Amygdala (tissue), 56 donors: ENCODE data around the gene CCDC148.
"Not testable (repeated sequence)": the region's sequence is repeated elsewhere in the genome, so short reads cannot be mapped to it uniquely, and the experiment has no call there.

Source experiments
- DNase-seq, 56 donors: peaks; one replicate each; lab custom pipeline; 2025; lab: John Stamatoyannopoulos, UW

The CCDC148 gene

DNA sequence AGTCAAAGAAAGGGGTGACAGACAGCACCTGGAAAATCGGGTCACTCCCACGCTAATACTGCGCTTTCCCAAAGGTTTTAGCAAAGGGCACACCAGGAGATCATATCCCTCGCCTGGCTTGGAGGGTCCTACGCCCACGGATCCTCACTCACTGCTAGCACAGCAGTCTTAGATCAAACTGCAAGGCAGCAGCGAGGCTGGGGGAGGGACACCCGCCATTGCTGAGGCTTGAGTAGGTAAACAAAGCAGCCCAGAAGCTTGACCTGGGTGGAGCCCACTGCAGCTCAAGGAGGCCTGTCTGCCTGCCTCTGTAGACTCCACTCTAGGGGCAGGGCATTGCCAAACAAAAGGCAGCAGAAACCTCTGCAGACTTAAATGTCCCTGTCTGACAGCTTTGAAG is 233.5 kb downstream of the CCDC148 start:
- not testable (repeated sequence) for DNase-seq

DNA sequence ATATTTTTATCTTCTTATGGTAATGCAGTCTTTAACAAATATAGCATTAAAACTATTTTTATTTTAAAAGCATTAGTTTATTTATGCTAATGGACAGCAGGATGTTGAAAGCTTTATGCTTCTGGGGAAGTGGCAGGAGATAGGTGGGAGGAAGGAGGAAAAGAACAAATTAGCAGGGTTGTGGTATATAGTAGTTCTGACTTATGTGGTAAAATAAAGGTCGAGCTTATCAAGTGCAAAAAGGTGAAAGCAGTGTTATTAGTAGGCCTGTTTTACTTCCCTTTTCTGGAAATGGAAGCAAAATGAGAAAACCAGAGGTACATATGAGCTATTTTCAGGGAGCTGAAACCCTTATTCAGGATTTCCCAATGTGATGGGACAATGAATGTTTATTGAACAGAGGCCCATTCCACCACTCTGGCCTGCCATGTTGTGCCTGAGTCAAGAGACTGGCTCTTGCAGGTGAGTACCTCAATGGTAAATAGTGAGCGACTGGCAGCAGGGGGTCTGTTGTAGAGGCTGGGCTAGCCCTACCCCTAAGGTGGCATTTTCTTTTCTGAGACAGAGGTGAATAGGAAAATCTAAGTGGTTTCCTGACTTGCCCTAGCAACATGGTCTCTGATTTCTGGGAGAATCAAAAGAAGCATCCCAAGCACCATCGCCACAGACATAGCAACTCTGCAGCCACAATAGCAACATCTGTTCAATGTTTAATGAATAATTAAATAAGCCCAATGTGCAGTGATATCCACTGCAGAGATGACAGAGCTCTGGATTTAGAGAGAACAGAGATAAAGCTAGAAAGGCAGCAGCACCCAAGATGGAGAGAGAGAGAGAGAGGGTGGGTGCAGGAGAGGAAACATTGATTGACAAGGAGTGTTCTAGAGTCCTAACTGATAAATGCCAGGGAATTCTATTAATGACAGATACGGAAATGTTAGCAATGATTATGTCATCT is 235.2 kb downstream of the CCDC148 start:
- no peak for DNase-seq

DNA sequence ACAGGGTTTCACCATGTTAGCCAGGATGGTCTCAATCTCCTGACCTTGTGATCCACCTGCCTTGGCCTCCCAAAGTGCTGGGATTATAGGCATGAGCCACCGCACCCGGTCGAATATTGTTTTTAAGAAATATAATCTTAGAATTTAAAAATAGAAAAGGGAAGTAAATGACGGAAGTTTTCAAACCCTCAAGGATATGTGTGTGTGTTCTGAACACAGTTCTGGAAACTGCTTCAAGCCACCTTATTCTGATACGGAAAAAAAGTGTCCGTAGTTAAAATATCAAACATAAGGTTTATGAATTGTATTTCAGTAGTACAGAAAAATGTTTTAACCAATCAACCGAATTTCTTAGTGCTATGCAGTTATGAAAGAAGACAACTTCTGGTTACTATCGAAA is 239.0 kb downstream of the CCDC148 start:
- DNase-seq = no peak

DNA sequence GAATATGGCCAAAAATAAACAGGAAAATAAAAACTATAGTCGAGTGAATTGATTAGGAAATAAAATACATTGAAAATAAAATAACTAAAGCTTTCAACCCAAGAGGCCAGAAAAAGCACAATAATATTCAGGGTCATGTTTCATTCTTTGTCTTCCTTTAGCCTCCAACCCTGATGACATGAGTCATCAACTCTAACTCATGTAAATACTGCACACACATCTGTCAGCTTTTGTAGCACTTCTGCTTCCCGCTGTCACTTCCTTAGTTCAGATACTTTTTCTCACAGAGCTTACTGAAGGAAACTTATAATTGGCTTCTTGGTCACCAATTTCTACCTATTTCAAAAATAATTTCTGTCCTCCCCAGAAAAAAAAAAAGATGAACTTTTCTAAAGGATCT is 242.1 kb downstream of the CCDC148 start:
- no peak for DNase-seq

DNA sequence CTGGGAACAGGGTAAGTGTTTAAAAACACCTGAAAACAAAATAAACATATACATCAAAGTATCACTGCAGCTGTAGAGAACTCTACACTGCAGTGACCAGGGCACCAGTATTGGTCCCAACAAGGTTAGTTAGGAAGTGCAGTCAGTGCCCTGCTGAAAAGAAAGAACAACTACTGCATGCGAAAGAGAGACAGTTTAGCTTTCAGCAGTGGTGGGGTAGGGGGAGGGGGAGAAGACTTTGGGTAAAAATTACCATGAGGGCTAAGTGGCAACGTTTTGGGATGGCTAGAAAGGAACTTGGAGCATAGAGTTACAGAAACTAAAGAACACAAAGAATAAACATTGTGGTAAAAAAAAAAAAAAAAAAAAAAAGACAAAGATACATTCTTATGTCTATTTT is 242.8 kb downstream of the CCDC148 start:
- no peak for DNase-seq

DNA sequence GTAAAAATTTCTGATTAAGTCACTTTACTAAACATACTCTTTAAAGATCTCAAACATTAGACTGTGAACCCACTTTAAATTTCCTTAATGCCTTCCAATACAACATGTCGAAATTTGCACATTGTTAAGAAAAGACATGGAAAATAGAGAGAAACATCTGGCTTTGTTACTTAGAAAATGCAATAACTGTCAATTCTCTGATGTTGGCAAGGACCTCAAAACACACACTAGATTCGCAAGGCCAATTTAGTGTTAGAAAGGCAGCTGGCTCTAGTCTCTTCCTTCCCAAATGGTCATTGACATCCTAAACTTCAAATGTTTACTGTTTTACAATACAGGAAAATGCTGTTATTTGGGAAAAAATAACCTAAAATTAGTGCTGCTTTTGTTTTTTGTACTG is 244.3 kb downstream of the CCDC148 start:
- no peak for DNase-seq

DNA sequence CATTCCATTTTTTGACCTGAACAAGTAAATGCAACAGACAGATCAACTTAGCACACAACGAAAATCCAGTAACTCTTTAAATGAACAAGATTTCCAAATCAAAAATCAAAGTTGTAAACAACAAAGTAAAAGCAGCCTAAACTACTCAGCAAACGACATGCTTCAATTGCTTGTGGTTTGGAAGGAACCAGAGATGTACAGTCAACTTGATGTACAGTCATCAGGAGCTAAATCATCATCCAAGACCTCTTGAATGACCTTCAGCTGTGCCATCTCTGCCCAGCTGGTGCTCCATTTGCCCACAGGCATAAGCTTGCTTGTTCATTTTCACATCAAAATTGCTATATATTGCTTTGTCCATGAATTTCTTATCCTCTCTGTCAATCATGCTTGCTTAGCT is 245.1 kb downstream of the CCDC148 start:
- no peak for DNase-seq

DNA sequence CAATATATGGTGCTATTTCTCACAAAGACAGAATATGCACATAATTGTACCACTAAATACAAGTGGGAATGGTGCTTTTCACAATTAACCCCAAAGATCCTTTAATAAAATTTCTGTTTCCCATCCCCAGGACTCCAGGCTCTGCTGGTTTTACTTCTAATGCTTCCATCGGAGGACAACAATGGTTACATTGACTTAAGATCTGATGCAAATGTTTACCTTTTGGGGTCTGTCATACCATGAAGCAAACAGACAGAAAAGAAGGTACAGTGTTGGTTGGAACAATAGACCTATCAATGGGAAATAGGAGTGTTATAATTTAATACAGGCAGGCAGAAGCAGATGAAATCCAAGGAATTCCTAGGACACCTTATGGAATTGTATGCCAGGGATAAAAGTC is 249.2 kb downstream of the CCDC148 start:
- no peak for DNase-seq

DNA sequence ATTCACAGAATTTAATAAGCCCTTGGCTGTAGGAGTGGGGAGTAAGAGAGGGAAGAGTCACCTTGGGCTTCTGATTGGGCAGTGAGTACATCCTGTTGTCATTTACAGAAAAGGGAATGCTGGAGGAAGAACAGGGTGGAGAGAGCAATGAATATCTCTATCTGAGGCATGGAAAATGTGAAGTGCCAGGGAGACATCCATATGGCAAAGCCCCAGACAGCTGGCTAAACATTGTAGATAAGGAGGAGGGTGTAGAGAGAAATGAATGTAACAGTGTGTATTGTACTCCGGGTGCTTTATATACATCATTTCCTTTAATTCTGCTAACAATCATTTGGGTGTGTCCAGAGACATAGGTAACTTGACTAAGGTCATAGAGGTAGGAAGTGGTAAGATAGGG is 251.3 kb downstream of the CCDC148 start:
- no peak for DNase-seq

DNA sequence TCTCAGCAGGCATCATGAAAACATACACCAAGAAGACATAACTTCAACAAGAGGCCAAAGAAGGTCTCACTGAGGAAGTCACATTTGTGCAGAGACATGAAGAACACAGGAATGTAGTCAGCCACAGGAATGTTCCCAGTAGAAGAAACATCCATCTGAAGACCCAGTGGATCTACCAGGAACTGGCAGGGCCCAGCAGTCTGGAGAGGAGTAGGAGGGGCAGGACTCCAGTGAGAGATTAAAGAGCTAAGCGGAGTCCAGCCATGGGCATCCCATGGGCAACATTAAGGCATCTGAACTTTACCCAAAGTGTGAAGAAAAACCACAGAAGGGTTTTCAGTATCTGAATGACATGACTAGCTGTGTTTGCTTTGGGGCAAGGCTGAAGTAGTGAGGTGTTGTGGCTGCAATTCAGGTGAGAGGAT is 251.8 kb downstream of the CCDC148 start:
- DNase-seq = no peak

DNA sequence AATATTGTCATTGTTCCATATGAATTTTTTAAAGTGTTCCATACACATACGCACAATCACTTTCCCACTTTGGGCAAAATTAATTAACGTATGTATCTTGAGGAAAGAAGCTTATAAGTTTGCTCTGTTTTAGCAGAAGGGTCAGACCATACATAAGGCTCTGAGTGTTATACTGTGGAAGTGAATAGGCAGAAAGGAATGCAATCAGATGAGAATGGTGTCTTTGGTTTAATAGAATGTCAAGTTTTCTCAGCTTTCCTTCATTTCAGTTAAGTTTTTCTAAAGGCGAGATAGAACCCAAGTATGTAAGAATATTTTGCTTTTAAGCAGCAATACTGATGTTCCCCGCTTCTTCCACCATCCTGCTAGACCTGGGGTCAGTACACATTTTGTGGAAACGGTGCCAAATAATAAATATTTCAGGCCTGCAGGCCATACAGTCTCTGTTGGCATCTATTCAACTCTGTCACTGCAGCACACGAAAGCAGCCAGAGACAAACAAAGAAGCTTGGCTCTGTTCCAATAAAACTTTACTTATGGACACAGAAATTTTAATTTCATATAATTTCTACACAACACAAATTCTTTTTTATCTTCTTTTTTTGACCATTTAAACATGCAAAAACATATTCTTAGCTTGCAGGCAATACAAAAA is 254.3 kb downstream of the CCDC148 start:
- DNase-seq = peak in 1 of 56 donors; percentile 15

DNA sequence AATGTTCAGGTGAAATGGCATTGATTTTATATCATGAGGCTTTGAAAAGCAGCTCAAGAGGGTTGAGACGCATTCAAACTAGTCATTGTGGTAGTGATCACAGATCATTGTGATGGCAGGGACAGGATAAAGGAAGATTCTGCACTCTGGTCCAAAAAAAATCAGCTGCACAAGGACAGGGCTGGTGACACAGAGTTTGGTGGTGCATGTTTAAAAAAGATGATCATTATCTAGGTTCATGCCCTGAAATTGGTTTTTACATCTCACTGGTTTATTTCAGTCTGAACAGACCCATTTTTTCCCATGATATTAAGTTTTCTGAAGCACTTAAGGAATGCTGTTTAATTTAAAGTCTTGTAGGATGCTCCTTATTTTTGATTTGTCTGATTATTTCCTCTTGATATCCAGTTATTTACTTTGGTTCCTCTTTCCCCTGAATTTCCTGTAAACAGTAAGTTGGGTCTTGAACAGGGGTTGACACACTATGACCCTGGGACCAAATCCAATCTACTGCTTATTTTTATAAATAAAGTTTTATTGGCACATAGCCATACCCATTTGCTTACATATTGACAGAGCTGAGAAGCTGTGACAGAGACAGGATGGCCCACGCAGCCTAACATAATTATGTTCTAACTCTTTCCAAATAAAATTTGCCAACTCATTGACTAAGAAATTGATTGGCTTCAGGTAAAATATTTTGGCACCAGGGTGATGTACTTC is 256.5 kb downstream of the CCDC148 start:
- no peak for DNase-seq

DNA sequence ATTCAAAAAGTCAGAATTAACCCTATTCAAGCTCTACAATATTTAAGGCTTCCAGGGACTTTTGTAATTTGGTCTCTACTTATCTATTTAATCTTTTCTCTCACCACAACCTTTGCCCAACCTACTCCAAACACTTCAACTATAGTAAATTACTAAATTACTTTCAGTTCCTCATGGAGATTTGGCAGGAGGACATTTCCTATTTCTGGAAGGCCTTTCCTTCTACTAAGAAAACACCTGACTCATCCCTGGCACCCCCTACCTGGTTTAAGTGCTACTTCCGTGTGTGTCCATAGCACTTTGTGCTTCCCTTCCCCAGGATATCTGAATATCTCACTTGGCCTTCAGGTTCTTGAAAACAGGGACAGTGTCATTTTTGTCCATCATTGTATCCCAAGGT is 258.6 kb downstream of the CCDC148 start:
- no peak for DNase-seq

DNA sequence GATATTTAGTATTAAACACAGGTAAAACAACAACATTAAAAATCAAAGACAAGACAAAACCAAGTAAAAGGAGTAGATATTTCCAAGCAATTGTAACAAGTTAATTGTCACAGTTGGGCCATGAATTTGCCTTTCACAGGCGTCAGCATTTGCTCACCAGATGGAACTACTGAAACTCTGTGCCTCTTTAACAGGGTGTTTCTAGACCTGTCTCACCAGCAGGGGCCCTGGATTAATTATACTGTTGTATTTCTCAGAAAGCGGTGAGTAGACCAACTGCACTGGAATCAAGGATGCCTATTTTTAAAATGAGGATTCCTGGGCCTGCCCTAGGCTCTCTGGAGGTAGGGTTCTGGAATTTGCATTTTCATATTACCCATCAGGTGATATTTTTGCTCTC is 262.3 kb downstream of the CCDC148 start:
- DNase-seq = no peak

DNA sequence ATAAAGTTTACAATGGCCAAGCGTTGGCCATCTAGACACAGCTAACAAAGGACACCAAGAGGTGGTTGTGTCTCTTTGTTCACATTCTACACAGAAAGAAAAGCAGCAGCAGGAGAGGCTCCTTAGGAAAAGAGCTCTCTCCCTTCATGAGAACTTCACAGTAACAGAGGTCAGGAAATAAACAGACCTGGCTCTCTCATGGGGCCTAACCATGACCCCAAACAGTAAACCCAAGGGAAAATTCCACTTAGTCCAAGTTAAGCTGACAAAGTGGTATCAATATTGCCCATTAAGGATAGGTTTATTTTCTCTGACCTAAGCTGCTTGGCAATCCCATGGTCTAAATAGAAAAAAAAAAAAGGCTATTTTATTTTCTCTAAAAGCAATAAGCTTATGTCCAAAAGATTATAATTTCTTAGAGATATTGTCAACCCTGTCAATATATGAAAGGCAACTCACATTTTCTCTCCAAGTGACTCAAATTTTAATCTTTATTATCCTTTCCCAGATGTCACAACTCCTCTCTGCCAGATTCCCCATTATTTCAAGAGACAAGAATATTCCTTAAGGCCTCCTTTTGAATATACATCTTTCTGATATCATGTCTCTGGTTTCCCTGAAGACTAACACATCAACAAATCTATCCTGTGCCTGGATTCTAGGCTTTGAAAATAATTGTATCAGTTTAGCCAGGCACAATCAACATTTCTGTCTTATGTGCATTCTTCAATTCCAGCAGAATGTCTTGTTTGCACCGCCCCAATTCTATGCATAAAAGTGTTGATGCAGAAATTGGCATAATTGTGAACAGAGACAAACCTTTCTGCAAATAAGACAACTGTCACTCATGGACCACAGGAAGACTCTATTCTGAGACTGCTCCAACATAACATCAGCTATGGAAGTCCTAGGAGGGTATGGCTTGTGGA is 263.8 kb downstream of the CCDC148 start:
- DNase-seq = no peak

DNA sequence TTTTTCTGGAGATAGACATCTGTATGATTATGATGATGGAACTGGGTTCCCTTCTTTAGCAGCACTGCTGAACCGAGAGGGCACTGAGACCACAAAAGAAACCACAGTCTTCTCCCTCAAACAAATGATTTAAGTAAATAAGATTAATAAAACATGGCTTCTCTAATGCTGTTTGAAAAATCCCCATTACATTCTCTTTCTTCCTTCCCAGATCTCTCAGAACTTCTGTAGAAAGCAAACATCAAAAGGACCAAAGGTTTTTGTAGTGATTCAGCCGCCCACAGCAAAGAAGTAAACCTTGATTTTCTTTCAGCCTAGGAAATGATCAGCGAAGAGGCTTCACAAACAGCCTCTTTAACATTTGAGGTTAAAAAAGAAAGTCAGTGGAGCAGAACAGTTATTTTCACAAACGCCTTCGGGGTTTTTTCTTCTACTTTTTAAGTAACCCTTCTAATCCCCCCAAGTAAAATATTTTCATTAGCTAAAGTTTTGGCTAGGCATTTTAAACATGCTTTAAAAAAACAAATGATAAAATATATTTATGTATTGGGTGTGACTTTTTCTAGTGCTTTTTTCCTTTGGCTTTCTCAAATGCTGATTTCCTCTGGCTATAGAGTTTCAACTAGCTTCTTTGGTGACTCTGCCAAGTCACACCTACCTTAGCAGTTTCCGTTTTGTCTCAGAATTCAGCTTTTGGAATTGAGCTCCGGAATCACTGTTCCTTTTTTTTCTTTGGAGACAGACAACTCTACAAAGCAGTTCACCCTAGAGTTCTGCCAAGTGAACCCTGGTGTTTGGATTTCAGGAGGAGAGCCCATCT is 265.3 kb downstream of the CCDC148 start:
- no peak for DNase-seq

DNA sequence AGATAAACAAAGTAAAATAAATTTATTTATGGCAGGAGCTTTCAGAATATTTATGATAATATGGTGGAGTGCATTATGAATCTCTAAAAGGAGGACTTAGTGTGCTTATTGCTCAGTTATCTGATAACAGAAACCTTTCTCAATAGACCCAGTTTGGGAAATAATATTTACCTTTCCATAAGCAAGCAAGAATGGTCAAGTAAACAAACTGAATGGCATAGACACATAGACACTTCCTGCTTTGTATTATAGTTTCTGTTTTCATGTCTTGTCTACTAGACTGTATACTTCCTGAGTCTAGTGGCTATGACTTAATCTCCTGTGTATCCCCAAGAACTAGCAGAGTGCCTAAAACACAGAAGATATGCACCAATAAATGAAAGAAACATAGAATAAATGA is 267.0 kb downstream of the CCDC148 start:
- DNase-seq = no peak

DNA sequence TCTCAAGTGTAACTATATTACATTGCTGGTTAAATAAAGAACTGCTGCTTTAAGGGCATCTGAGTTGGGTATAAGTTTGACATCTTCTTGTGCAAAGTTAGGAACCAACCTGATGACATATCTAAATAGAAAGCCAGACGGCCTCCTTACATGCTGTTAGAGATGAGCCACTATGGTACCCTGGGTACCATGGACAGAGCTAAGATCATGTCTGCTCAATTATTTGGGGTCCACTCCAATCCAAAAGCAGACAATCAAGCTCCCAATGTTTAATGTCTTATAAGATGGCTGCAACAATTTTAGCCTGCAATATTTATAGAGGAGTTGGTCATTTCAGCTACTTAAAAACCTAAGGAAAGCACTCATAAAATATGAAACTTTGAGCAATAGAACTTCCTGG is 268.6 kb downstream of the CCDC148 start:
- no peak for DNase-seq
